ENCODE results near the gene RSPH10B. TPM values are rescaled to one million over a fixed set of nuclear protein-coding genes. Genes with fewer than 3 reads are reported as not detected.
"Not testable (repeated sequence)": the region's sequence is repeated elsewhere in the genome, so short reads cannot be mapped to it uniquely, and the experiment has no call there.

RSPH10B gene
- polyA plus RNA-seq, 3 donors, result not detected

DNA sequence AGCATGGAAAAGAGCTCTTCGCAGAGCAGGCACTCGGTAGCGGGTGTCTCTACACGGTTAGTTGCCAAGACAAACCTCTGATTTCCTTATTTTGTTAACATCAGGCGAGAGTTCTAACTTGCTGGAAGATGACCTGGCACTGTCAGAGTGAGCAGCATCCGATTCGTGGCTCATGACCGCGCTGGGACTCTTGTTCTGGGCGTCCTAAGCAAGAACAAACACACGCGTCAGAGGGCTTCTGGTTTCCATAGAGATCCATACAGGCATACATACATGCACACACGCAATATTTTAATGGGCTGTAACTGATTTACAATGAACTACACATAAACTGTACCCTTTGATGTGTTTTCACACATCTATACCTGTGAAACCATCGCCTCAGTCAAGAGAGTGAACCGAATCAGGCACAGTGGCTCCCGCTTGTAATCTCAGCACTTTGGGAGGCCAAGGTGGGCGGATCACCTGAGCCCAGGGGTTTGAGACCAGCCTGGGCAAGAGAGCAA, 35.5 kb downstream of the RSPH10B start:
- H3K27ac Mint-ChIP-seq; H3K9me3 Mint-ChIP-seq; H3K36me3 ChIP-seq (replicated peaks in 1 of 2; ENCODE audit: control insufficient read depth in 1 of 2, insufficient read depth in 2 of 2, low read length in 2 of 2); H3K9me3 ChIP-seq (replicated peaks in 1 of 2; ENCODE audit: control insufficient read depth in 1 of 2, insufficient read depth in 1 of 2, low read length in 2 of 2); H3K27ac ChIP-seq (ENCODE audit: low read depth in 1 of 2, low read length in 2 of 2); H3K4me3 ChIP-seq (replicated peaks in 1 of 3; ENCODE audit: low read depth in 2 of 3, low read length in 3 of 3); H3K27me3 ChIP-seq (ENCODE audit: control insufficient read depth in 2 of 2, insufficient read depth in 2 of 2, low read length in 2 of 2); H3K4me2 ChIP-seq (replicated peaks; ENCODE audit: extremely low read depth, low read length, poor library complexity, severe bottlenecking); H3K9ac ChIP-seq (ENCODE audit: insufficient read depth, low read length, poor library complexity, severe bottlenecking); H3K79me2 ChIP-seq (ENCODE audit: insufficient read depth, low read length); DNase-seq; H3K4me3 Mint-ChIP-seq; intact Hi-C loops (cut with micrococcal nuclease); H3K27me3 Mint-ChIP-seq (ENCODE audit: low read depth in 3 of 3); H2AFZ ChIP-seq (ENCODE audit: insufficient read depth, low read depth, low read length, poor library complexity, severe bottlenecking); H3K4me1 Mint-ChIP-seq; H4K20me1 ChIP-seq (ENCODE audit: insufficient read depth, low read length); H3K4me1 ChIP-seq (ENCODE audit: control insufficient read depth in 1 of 2, insufficient read depth in 2 of 2, low read length in 2 of 2): not testable (repeated sequence)
- peaks cover 3 to 14% of the 10 kb centered on the region in 2 donors for H3K36me3 Mint-ChIP-seq
- no CpG with 5 or more reads among the region's 17 CpGs for WGBS (ENCODE audit: insufficient coverage)

DNA sequence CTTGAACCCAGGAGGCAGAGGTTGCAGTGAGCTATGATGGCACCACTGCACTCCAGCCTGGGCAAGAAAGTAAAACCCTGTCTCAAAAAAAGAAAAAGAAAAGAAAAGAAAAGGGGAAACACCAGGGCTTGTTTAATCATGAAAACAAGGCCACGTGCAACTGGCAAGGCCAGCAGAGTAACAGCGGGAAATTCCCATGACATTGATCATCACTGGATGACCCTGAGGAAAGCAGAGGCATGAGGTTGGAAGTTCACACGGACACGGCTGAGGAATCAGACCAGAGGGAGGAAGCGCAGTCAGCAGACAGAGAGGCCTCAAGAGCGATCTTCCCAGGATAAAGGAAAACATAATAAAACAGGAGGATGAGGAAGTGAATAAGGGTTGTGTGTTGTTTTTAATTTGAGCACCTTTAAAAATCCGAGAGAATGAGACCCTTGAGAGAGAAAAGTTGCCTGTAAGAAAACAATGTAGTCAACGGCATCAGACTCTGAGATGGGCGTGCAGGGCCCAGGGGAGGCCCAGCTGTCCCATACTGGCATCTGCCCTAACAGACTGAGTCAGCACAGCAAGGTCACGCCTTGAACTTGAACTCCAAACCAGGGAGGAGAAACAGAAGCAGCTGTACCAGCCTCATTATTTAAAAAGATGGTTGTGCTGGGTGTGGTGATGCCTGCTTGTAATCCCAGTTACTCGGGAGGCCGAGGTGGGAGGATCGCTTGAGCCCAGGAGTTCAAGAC, 38.4 kb downstream of the RSPH10B start:
- H3K27ac ChIP-seq (ENCODE audit: low read depth in 1 of 2, low read length in 2 of 2); H3K4me1 Mint-ChIP-seq; H3K9ac ChIP-seq (ENCODE audit: insufficient read depth, low read length, poor library complexity, severe bottlenecking); intact Hi-C loops (cut with micrococcal nuclease); DNase-seq; H2AFZ ChIP-seq (ENCODE audit: insufficient read depth, low read depth, low read length, poor library complexity, severe bottlenecking); H3K4me3 Mint-ChIP-seq; H3K36me3 ChIP-seq (replicated peaks in 1 of 2; ENCODE audit: control insufficient read depth in 1 of 2, insufficient read depth in 2 of 2, low read length in 2 of 2); H3K79me2 ChIP-seq (ENCODE audit: insufficient read depth, low read length); H4K20me1 ChIP-seq (ENCODE audit: insufficient read depth, low read length); H3K27me3 Mint-ChIP-seq (ENCODE audit: low read depth in 3 of 3); H3K4me3 ChIP-seq (replicated peaks in 1 of 3; ENCODE audit: low read depth in 2 of 3, low read length in 3 of 3); H3K27ac Mint-ChIP-seq; H3K9me3 Mint-ChIP-seq; H3K27me3 ChIP-seq (ENCODE audit: control insufficient read depth in 2 of 2, insufficient read depth in 2 of 2, low read length in 2 of 2); H3K9me3 ChIP-seq (replicated peaks in 1 of 2; ENCODE audit: control insufficient read depth in 1 of 2, insufficient read depth in 1 of 2, low read length in 2 of 2); H3K4me2 ChIP-seq (replicated peaks; ENCODE audit: extremely low read depth, low read length, poor library complexity, severe bottlenecking); H3K4me1 ChIP-seq (ENCODE audit: control insufficient read depth in 1 of 2, insufficient read depth in 2 of 2, low read length in 2 of 2): not testable (repeated sequence)
- peaks cover 10 to 22% of the 10 kb centered on the region in 2 donors for H3K36me3 Mint-ChIP-seq
- no CpG with 5 or more reads among the region's 13 CpGs for WGBS (ENCODE audit: insufficient coverage)

GRCh38 chr7:5931250-5931649, 39.2 kb downstream of the RSPH10B start:
- H3K79me2 ChIP-seq (ENCODE audit: insufficient read depth, low read length); H3K9me3 ChIP-seq (replicated peaks in 1 of 2; ENCODE audit: control insufficient read depth in 1 of 2, insufficient read depth in 1 of 2, low read length in 2 of 2); H2AFZ ChIP-seq (ENCODE audit: insufficient read depth, low read depth, low read length, poor library complexity, severe bottlenecking); H3K4me1 Mint-ChIP-seq; H3K27ac Mint-ChIP-seq; H3K36me3 ChIP-seq (replicated peaks in 1 of 2; ENCODE audit: control insufficient read depth in 1 of 2, insufficient read depth in 2 of 2, low read length in 2 of 2); H3K4me2 ChIP-seq (replicated peaks; ENCODE audit: extremely low read depth, low read length, poor library complexity, severe bottlenecking); intact Hi-C loops (cut with micrococcal nuclease); H3K27me3 Mint-ChIP-seq (ENCODE audit: low read depth in 3 of 3); H3K4me3 ChIP-seq (replicated peaks in 1 of 3; ENCODE audit: low read depth in 2 of 3, low read length in 3 of 3); H3K4me3 Mint-ChIP-seq; H4K20me1 ChIP-seq (ENCODE audit: insufficient read depth, low read length); H3K9me3 Mint-ChIP-seq; H3K4me1 ChIP-seq (ENCODE audit: control insufficient read depth in 1 of 2, insufficient read depth in 2 of 2, low read length in 2 of 2); DNase-seq; H3K9ac ChIP-seq (ENCODE audit: insufficient read depth, low read length, poor library complexity, severe bottlenecking); H3K27ac ChIP-seq (ENCODE audit: low read depth in 1 of 2, low read length in 2 of 2); H3K27me3 ChIP-seq (ENCODE audit: control insufficient read depth in 2 of 2, insufficient read depth in 2 of 2, low read length in 2 of 2): not testable (repeated sequence)
- 99% methylated on average over 6 of the region's 14 CpGs for WGBS (ENCODE audit: insufficient coverage)
- peaks cover 10 to 25% of the 10 kb centered on the region in 2 donors for H3K36me3 Mint-ChIP-seq

DNA sequence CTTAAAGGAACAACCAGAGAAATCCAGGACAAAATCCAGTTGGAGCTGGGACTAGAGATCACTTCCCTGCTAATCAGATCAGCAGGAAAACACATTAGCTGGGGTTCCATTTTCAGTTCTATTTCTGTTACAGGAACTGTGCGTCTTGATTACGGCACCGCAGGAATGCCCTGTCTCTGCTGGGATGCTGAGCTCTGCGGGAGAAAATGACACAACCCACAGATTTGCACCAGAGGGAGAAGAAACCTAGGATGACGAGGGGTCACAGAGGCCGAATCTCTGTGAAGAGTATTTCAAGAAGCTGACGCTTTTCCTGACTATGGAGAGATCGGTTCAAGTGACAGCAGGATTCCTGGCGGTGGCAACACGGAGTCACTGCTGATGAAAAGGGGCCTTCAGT, 40.2 kb downstream of the RSPH10B start:
- H3K4me3 Mint-ChIP-seq; H3K27ac ChIP-seq (ENCODE audit: low read depth in 1 of 2, low read length in 2 of 2); intact Hi-C loops (cut with micrococcal nuclease); H3K4me2 ChIP-seq (replicated peaks; ENCODE audit: extremely low read depth, low read length, poor library complexity, severe bottlenecking); DNase-seq; H2AFZ ChIP-seq (ENCODE audit: insufficient read depth, low read depth, low read length, poor library complexity, severe bottlenecking); H3K4me1 Mint-ChIP-seq; H4K20me1 ChIP-seq (ENCODE audit: insufficient read depth, low read length); H3K79me2 ChIP-seq (ENCODE audit: insufficient read depth, low read length); H3K4me1 ChIP-seq (ENCODE audit: control insufficient read depth in 1 of 2, insufficient read depth in 2 of 2, low read length in 2 of 2); H3K9ac ChIP-seq (ENCODE audit: insufficient read depth, low read length, poor library complexity, severe bottlenecking); H3K9me3 Mint-ChIP-seq; H3K27ac Mint-ChIP-seq; H3K4me3 ChIP-seq (replicated peaks in 1 of 3; ENCODE audit: low read depth in 2 of 3, low read length in 3 of 3); H3K36me3 ChIP-seq (replicated peaks in 1 of 2; ENCODE audit: control insufficient read depth in 1 of 2, insufficient read depth in 2 of 2, low read length in 2 of 2); H3K27me3 Mint-ChIP-seq (ENCODE audit: low read depth in 3 of 3); H3K9me3 ChIP-seq (replicated peaks in 1 of 2; ENCODE audit: control insufficient read depth in 1 of 2, insufficient read depth in 1 of 2, low read length in 2 of 2); H3K27me3 ChIP-seq (ENCODE audit: control insufficient read depth in 2 of 2, insufficient read depth in 2 of 2, low read length in 2 of 2): not testable (repeated sequence)
- WGBS (ENCODE audit: insufficient coverage), result no CpG with 5 or more reads among the region's 10 CpGs
- H3K36me3 Mint-ChIP-seq, result peaks cover 10 to 25% of the 10 kb centered on the region in 2 donors
